GM19372 (cell line): ENCODE results near the gene ITGB1BP1.

Experiments used
- ATAC-seq: cut with Tn5 transposase; IDR thresholded peaks from one replicate; pipeline ENCODE4 v1.9.1; 2021; ENCODE audit warnings: mild to moderate bottlenecking, low read depth, moderate library complexity; ENCODE audit not compliant: unreplicated experiment

The ITGB1BP1 gene

DNA sequence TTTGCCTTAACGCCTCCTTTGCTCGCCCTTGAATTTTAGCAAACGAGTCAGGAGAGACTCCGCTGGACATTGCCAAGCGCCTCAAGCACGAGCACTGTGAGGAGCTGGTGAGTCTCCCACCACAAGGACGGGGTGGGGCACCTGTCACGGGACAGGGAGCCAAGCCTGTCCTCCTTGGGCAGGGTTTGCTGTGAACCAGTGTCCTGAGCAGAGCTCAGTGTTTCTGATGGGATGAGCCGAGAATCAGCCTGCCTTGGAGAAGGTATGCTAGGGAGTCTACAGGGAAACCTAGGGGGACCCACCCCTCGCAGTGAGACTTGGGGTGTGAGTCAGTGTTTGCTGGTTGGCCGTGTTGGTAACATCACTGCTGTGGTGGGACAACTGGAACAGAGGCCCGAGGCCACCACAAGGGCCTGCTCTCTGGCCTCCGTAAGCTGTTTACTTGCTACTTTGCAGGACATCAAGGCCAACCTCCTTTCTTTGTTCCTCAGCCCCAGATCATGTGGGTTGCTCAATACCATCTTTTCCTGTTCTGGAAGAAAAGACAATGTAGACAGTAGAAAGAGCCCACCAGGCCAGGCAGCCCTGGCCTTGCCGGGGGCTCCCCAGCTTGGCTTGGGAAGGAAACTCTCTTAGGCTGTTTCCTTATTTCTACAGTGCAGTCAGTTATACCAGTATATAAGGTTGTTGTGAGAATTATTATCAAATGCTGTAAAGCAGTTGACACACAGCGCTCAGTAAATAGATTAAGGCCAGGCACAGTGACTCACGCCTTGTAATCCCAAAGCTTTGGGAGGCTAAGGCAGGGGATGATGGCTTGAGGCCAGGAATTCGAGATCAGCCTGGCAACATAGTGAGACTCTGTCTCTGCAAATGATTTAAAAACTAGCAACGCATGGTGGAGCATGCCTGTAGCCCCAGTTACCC lies 42.4 kb downstream of the ITGB1BP1 start:
- ATAC-seq: no peak

GRCh38 chr2:9379391-9379755 lies 44.0 kb downstream of the ITGB1BP1 start:
- ATAC-seq: no peak

- no peak for ATAC-seq
These were observed 44.6 kb downstream of the ITGB1BP1 start for GRCh38 chr2:9378433-9379390.

DNA sequence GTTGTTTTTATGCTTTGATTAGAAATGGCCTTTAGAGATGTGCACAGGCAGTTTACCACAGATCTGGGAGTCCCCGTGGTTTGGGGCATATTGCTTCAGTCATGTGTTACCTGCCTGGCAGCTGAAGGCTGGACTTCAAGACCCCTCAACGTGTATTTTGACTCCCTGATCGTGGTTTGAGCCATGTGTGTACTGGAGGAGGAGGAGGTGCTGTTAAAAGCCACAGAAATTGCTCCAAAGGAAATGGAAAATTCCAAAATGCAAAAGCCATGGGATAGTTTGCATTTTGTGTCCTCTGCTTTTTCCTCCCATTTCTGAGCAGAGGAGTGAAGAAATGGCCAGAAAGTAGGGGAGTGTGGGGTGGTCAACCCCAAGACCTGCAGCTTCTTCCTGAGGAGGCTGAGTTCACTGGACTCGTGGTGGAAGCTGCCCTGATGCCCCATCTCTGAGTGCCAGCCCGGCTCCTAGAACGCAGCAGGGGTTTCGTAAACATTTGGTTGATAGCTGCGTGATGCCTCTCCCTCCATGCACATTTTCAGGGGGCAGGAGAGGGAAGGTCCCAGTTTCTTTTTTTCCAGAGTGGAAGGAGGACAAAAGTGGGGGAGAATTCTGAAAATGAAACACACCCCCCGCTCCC lies 45.7 kb downstream of the ITGB1BP1 start:
- no peak for ATAC-seq

DNA sequence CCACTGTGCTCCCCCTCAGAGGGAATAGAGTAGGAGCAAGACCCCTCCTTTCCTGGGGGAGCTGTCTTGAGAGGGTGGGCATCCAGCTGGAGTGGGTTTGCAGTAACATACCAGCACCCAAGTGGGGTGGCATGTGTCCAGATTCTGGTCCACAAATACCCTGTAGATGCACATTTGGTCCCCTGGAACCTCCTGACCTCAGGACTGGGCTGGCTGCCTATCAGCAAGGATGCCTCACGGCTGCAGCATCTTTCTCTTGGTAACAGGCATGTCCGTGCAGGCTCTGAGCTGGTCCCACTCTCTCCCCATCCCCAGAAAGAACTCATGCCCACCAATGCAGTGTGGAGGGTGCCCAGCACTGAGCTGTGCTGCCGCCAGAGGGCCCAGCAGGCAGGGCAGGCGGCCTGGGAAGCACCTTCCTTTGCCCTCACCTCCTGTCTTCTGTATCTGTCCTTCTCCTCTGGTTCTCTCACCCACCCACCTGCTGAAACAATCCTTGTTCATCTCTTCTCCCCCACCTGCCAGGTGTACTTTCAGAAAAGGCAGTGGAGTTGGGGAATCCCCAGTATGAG lies 47.4 kb downstream of the ITGB1BP1 start:
- ATAC-seq: no peak

DNA sequence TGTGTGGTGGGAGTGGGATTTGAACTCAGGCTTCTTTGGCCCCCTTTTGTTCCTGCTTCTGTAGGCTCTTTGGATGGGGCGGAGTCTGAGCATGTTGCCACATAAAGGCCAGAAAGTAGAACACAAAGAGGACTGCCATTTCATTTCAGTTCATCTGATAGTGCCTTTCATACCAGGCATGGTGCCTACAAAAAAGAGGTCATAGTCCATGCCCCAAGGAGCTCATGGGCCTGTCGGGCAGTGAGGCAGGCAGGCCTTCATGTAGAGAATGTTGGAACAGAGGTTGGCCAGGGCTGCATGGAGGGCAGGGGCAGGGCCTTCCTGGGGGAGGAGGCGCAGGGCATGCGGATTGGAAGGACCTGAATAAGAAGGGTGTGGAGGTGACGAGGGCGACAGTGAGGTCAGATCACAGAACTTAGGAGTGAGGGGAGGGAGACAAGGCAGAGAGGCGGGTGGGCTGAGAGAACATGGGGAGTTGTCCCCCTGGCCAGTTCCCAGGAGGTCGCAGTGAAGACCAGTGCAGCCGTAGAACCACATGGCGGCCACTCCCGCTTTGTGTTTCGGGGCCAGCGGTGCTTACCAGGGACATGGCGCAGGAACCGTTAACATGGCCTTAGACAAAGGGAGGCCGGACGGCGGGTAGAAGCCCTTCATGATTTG lies 49.1 kb downstream of the ITGB1BP1 start:
- ATAC-seq: no peak

- ATAC-seq: no peak
These were observed 49.9 kb downstream of the ITGB1BP1 start for GRCh38 chr2:9373476-9373875.

GRCh38 chr2:9373047-9373446 lies 50.3 kb downstream of the ITGB1BP1 start:
- no peak for ATAC-seq

GRCh38 chr2:9370746-9371145 lies 52.6 kb downstream of the ITGB1BP1 start:
- no peak for ATAC-seq

GRCh38 chr2:9366026-9366425 lies 57.3 kb downstream of the ITGB1BP1 start:
- ATAC-seq: no peak

- no peak for ATAC-seq
These were observed 57.8 kb downstream of the ITGB1BP1 start for GRCh38 chr2:9365498-9366019.

- no peak for ATAC-seq
These were observed 58.4 kb downstream of the ITGB1BP1 start for GRCh38 chr2:9364791-9365497.

DNA sequence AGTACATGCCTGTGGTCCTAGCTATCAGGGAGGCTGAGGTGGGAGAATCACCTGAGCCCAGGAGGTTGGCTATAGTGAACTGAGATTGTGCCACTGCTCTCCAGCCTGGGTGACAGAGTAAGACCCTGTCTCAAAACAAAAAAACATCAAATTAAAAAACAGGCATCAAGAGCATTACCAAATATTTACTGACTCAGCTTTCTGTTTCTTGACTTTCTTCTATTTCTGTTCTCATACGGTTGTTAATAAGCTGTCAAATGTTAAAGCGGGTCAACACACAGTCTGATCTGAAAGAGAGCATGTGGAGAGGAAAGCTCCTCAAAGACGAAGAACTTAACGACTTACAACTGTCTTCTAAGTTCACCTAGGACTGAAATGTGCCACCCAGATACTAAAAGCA lies 59.0 kb downstream of the ITGB1BP1 start:
- no peak for ATAC-seq

DNA sequence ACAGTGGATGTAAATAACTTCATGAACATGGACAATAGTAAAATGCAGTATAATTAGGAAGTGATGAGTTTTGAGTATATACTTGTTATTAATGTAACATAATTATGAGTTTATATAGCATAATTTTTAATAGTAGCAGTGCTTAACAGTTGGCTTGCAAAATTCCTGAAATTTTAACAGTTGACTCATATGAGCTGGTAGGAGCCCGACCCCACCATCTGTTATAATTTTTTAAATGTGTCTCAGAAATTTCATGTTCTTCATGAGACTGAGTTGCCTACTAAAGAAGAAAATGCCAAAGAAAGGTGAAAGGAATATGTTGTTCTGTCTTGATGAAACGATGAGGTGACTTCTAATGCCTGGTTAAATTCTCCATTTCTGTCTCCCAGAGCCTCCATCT lies 62.6 kb downstream of the ITGB1BP1 start:
- no peak for ATAC-seq

DNA sequence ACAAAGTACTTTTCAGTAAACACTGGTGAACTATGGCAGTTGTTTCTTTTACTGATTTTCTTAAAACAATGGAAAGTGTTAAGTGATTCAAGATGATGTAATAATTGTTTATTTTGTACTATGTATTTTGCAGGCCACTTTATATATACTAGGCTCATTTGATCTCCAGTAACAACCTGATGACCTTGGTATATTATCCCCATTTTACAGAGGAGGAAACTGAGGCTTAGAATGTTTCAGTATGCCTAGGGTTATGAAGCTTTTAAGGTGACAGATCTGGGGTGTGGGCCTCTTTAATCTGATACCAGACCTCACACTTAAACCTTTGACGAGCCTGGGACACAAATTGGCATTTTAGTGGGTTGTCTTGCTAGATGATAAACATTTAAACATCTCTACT lies 63.2 kb downstream of the ITGB1BP1 start:
- ATAC-seq: no peak

DNA sequence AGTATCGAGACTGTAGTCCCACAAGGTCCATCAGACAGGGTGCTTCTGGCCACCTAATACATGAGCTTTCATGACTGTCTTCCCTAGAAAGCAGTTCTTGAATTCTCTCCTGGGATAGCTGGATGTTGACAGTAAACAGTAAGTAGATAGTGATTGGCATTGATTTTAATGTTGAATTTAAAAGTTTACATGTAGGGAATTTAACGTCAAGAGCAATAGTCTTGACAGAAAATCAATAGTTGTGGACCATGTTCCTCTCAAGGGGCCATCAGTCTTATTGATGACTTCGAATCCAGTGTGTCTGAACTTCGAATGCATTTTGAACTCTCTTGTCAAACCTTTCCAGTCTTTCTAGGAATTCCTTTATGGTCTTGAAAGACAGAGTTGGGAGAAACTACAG lies 63.9 kb downstream of the ITGB1BP1 start:
- ATAC-seq: no peak

- ATAC-seq: no peak
These were observed 64.5 kb downstream of the ITGB1BP1 start for GRCh38 chr2:9358846-9359245.

DNA sequence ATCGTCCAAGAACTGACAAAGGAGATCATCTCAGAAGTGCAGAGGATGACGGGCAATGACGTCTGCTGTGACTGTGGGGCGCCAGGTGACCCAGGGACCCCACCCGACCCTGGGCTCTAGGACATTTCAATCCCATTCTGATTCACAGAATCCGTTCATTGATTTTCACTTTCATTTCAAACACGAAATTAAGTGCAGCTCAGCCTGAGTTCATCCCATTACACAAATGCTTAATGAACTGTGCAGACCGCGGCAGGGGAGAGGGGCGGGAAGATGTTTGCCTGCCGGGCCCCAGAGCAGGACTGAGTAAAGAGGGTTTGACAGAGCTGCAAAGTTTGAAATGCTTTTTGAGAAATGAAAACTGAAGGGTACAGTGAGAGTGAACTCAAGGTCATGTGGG lies 67.1 kb downstream of the ITGB1BP1 start:
- ATAC-seq: no peak

DNA sequence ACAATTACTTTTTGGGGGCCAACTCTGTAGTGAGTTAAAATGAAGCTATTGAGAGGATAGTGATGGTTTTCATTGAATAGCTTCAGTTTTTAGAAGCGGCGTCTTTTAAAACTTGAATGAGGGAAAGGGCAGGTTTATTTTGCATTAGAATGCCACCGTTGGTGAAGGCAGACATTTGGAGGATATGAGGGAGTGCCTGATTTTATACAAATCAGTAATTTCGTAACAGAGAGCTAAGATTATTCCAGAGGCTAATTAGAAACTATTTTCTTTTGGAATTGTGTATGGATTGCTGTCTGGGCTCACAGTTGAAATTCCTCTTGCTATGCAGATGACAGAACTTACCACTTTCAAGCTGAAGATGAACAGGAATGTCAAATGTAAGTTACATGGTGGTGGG lies 67.6 kb downstream of the ITGB1BP1 start:
- ATAC-seq: no peak
